Activated CD4-positive, CD25-positive, alpha-beta regulatory T cell (primary cell): ENCODE data around the gene OXTR.
"Not testable (repeated sequence)": the region's sequence is repeated elsewhere in the genome, so short reads cannot be mapped to it uniquely, and the experiment has no call there.

ENCODE experiments used
- DNase-seq, 4 experiments: peaks; one replicate each; lab custom pipeline; 2025; lab: John Stamatoyannopoulos, UW

Gene OXTR

GRCh38 chr3:8741581-8742261, 27.7 kb downstream of the OXTR start:
- DNase-seq, result no peak

GRCh38 chr3:8739757-8740504, 29.5 kb downstream of the OXTR start:
- no peak for DNase-seq

- DNase-seq, result no peak
These were observed 30.8 kb downstream of the OXTR start for GRCh38 chr3:8738639-8739038.

GRCh38 chr3:8737823-8738222, 31.6 kb downstream of the OXTR start:
- no peak for DNase-seq

GRCh38 chr3:8737301-8737700, 32.1 kb downstream of the OXTR start:
- no peak for DNase-seq

- no peak for DNase-seq
These were observed 33.0 kb downstream of the OXTR start for GRCh38 chr3:8736436-8736835.

GRCh38 chr3:8734908-8735307, 34.5 kb downstream of the OXTR start:
- DNase-seq, result no peak

- no peak for DNase-seq
These were observed 35.1 kb downstream of the OXTR start for GRCh38 chr3:8734137-8734878.

- DNase-seq, result no peak
These were observed 35.9 kb downstream of the OXTR start, which contains the start of gene CAV3 for GRCh38 chr3:8733332-8734094. TSS of gene CAV3 (plus strand) at chr3:8733802. CDS start at chr3:8733877, 75 bp downstream.

GRCh38 chr3:8732413-8732812, 37.0 kb downstream of the OXTR start:
- DNase-seq, result no peak

GRCh38 chr3:8730656-8731055, 38.8 kb downstream of the OXTR start:
- no peak for DNase-seq

- DNase-seq, result no peak
These were observed 39.9 kb downstream of the OXTR start for GRCh38 chr3:8729479-8729878.

GRCh38 chr3:8727605-8728512, 41.6 kb downstream of the OXTR start:
- DNase-seq, result no peak

- DNase-seq, result no peak
These were observed 45.2 kb downstream of the OXTR start for GRCh38 chr3:8724108-8724752.

GRCh38 chr3:8723612-8724011, 45.8 kb downstream of the OXTR start:
- no peak for DNase-seq

- no peak for DNase-seq
These were observed 46.6 kb downstream of the OXTR start for GRCh38 chr3:8722808-8723207.

- DNase-seq, result not testable (repeated sequence)
These were observed 53.7 kb downstream of the OXTR start for GRCh38 chr3:8715757-8716156.

- DNase-seq, result no peak
These were observed 55.3 kb downstream of the OXTR start for GRCh38 chr3:8713901-8714759.

GRCh38 chr3:8712908-8713255, 56.5 kb downstream of the OXTR start:
- no peak for DNase-seq
